Neural progenitor cell (in vitro differentiated cells): ENCODE measurements around the gene EME2. TPM values are rescaled to one million over a fixed set of nuclear protein-coding genes. Genes with fewer than 3 reads are reported as not detected.

Experiments used
- DNase-seq: peaks from one replicate; pipeline ENCODE4 v3.0.0-alpha.2; 2016; ENCODE audit warnings: low spot score
- H2AFZ ChIP-seq: fragments of 200-600 bp; sonication (generic); replicated peaks from 2 replicates; pipeline ENCODE4 v1.6.1; 2016; ENCODE audit warnings: antibody characterized with exemption
- H3F3A ChIP-seq: fragments of 200-600 bp; sonication (generic); 2 replicates; pipeline ENCODE4 v1.6.1; 2016; ENCODE audit warnings: antibody characterized with exemption, low read depth
- H3K27ac ChIP-seq: fragments of 200-600 bp; sonication (generic); 2 replicates; pipeline ENCODE4 v1.5.1; 2016; ENCODE audit warnings: mild to moderate bottlenecking
- H3K27me3 ChIP-seq: fragments of 200-600 bp; sonication (generic); 2 replicates; pipeline ENCODE4 v1.6.1; 2016; ENCODE audit warnings: mild to moderate bottlenecking, moderate library complexity
- H3K36me3 ChIP-seq: fragments of 200-600 bp; sonication (generic); 2 replicates; pipeline ENCODE4 v1.5.1; 2016
- H3K4me1 ChIP-seq: fragments of 200-600 bp; sonication (generic); 2 replicates; pipeline ENCODE4 v1.6.1; 2016; ENCODE audit warnings: mixed run types
- H3K4me2 ChIP-seq: fragments of 200-600 bp; sonication (generic); 2 replicates; pipeline ENCODE4 v1.6.1; 2016
- H3K4me3 ChIP-seq: fragments of 200-600 bp; sonication (generic); 2 replicates; pipeline ENCODE4 v1.5.1; 2016
- H3K79me2 ChIP-seq: fragments of 200-600 bp; sonication (generic); 2 replicates; pipeline ENCODE4 v1.6.1; 2016; ENCODE audit warnings: low read depth
- H3K9ac ChIP-seq: fragments of 200-600 bp; sonication (generic); 2 replicates; pipeline ENCODE4 v1.6.1; 2016
- H3K9me3 ChIP-seq: fragments of 200-600 bp; sonication (generic); 2 replicates; pipeline ENCODE4 v1.5.1; 2016; ENCODE audit warnings: low read depth
- H4K20me1 ChIP-seq: fragments of 200-600 bp; sonication (generic); 2 replicates; pipeline ENCODE4 v1.6.1; 2016; ENCODE audit warnings: low read depth
- H3K27ac Mint-ChIP-seq: 3 replicates; pipeline ENCODE4 v1.8.0; 2021; ENCODE audit warnings: mixed read lengths
- H3K27me3 Mint-ChIP-seq: 2 replicates; pipeline ENCODE4 v1.8.0; 2022; ENCODE audit warnings: low read depth, mild to moderate bottlenecking, inconsistent platforms, moderate library complexity, mixed read lengths; ENCODE audit not compliant: insufficient read depth
- H3K36me3 Mint-ChIP-seq: 3 replicates; pipeline ENCODE4 v1.8.0; 2021; ENCODE audit warnings: mixed read lengths
- H3K4me1 Mint-ChIP-seq: 3 replicates; pipeline ENCODE4 v1.8.0; 2021; ENCODE audit warnings: mixed read lengths
- H3K4me3 Mint-ChIP-seq: 3 replicates; pipeline ENCODE4 v1.8.0; 2021; ENCODE audit warnings: mild to moderate bottlenecking, moderate library complexity, mixed read lengths
- H3K9me3 Mint-ChIP-seq: 3 replicates; pipeline ENCODE4 v1.8.0; 2020; ENCODE audit warnings: mixed read lengths
- EZH2 ChIP-seq: fragments of 200-600 bp; sonication (generic); IDR thresholded peaks from 2 replicates; pipeline ENCODE4 v1.6.1; 2017; ENCODE audit warnings: antibody characterized with exemption, mild to moderate bottlenecking, moderate library complexity
- EZH2phosphoT487 ChIP-seq: fragments of 200-600 bp; sonication (generic); IDR thresholded peaks from 2 replicates; pipeline ENCODE4 v1.6.1; 2017; ENCODE audit warnings: antibody characterized with exemption
- total RNA-seq: library from RNA; depleted of rRNA; stranded (reverse); fragments of >200 nt; gene quantifications from 2 replicates; pipeline ENCODE4 v1.2.3, GENCODE V29; 2015; ENCODE audit warnings: low replicate concordance
- TF ChIP-seq, protein P1 (sequence below): fragments of 200-600 bp; sonication (generic); IDR thresholded peaks from 2 replicates; pipeline ENCODE4 v1.5.1; 2017; ENCODE audit warnings: antibody characterized with exemption, mild to moderate bottlenecking

EME2 gene
- total RNA-seq, 1 donor from 2014 or later = 2.3 TPM

DNA sequence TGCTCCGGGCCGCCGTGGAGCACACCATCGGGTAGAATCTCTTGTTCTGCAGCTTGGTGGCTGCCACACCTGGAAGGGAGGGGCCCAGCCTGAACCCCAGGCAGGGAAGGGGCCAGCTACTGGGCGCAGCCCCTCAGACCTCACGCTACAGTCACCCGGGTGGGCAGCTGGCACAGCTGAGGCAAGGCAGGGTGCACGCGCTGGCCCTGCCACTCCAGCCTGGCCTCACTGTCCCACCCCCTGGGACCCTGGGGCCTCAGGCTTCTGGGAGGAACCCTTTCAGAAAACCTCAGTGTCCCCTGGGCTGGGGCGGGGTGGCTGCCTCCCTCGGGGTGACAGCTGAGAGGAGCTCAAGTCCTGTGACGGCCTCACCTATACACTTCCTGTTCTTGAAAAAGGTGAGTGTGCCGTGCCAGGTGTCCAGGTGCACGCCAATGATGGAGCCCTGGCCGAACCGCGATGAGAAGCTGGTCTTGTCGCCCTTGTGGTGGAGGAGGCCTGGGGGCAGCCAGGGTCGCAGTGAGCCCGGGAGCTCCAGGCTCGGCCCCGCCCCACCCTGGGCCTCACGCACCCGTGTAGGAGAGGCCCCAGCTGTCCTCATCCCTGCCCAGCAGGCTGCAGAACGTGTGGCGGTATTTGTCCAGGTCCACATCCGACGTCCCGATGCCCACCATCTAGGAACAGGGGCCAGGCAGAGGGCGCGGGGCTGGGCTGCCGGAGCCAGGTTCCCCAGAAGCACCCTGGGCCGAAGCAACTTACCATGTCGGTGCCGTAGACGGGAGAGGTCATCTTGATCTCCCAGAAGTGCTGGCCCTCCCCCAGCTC lies 5.0 kb downstream of the EME2 start:
- Mint-ChIP-seq H3K27me3 (peaks cover 5% of the 10 kb centered on the region), H3K27ac (no peak overlapping the region), H3K4me1 (peaks cover 11% of the 10 kb centered on the region), H3K4me3 (no peak overlapping the region), H3K36me3 (no peaks in the 10 kb centered on the region), H3K9me3 (no peaks in the 10 kb centered on the region)
- H2AFZ ChIP-seq = no peak overlapping the region
- no peak overlapping the region for H3K9ac ChIP-seq
- peaks cover 31% of the 10 kb centered on the region for H3K79me2 ChIP-seq
- no peak overlapping the region for H3K27ac ChIP-seq
- H3K36me3 ChIP-seq = no peaks in the 10 kb centered on the region
- H3K9me3 ChIP-seq = no peaks in the 10 kb centered on the region
- H3K4me1 ChIP-seq = peaks cover 11% of the 10 kb centered on the region
- no peaks in the 10 kb centered on the region for H3K27me3 ChIP-seq
- peaks cover 39% of the 10 kb centered on the region for H4K20me1 ChIP-seq
- TF ChIP-seq, protein P1, sequence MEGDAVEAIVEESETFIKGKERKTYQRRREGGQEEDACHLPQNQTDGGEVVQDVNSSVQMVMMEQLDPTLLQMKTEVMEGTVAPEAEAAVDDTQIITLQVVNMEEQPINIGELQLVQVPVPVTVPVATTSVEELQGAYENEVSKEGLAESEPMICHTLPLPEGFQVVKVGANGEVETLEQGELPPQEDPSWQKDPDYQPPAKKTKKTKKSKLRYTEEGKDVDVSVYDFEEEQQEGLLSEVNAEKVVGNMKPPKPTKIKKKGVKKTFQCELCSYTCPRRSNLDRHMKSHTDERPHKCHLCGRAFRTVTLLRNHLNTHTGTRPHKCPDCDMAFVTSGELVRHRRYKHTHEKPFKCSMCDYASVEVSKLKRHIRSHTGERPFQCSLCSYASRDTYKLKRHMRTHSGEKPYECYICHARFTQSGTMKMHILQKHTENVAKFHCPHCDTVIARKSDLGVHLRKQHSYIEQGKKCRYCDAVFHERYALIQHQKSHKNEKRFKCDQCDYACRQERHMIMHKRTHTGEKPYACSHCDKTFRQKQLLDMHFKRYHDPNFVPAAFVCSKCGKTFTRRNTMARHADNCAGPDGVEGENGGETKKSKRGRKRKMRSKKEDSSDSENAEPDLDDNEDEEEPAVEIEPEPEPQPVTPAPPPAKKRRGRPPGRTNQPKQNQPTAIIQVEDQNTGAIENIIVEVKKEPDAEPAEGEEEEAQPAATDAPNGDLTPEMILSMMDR = no peak
- no peak for TF ChIP-seq EZH2
- TF ChIP-seq EZH2phosphoT487 = no peak
- peaks cover 11% of the 10 kb centered on the region for H3F3A ChIP-seq
- H3K4me2 ChIP-seq = no peak overlapping the region
- H3K4me3 ChIP-seq = no peak overlapping the region
- no peak for DNase-seq

DNA sequence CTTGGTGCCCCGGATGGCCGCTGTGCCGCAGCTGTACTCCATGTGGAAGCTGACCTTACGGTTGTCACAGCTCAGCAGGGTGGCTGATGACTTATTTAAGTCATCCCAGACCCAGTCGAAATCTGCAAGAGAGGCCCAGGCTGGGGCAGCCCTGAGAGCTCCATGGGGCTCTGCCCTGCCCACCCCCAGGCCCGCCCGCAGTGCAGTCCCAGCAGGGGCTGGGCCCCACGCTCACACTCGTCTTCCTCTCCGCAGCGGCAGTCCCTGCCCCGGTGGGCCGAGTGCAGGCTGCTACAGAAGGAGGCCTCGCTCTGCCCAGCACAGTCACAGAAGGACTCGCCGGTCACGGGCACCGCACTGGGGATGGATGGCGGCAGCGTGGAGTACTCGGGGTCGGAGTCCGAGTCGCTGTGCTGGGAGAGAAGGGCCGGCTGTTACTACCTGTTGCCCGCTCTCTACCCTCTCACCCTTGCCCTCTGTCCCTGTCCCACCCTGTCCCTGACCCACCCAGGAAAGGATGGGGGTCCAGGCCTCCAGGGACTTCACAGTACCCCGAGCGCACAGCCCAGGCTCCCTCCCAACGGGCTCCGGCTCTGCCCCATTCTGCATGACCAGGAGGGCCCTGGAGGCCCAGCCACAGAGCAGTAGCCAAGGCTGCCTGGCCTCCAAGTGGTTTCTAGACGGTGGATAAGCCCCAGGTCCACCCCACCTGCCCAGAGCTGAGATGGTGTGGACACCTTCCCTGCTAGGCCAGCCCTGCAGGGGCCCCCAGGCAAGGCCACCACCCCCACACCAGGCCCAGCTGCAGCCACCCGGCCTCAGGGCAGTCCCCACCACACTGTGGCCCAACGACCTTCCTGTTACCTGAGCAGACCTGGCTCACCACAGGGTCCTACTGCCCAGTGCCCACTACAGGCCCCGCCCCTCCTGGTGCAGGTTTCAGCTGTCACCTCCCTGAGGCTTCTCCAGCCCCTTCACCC lies 5.9 kb downstream of the EME2 start:
- TF ChIP-seq, protein P1 = no peak
- TF ChIP-seq EZH2phosphoT487 = no peak
- TF ChIP-seq EZH2 = no peak
- DNase-seq = no peak
- peaks cover 43% of the 10 kb centered on the region for H4K20me1 ChIP-seq
- Mint-ChIP-seq H3K4me1 (peaks cover 15% of the 10 kb centered on the region), H3K4me3 (no peak overlapping the region), H3K36me3 (no peaks in the 10 kb centered on the region), H3K27me3 (peaks cover 9% of the 10 kb centered on the region), H3K9me3 (no peaks in the 10 kb centered on the region), H3K27ac (no peak overlapping the region)
- H3K4me1 ChIP-seq = peaks cover 11% of the 10 kb centered on the region
- H3K27ac ChIP-seq = no peak overlapping the region
- H3K4me3 ChIP-seq = no peak overlapping the region
- peaks cover 33% of the 10 kb centered on the region for H3K79me2 ChIP-seq
- H3K36me3 ChIP-seq = no peaks in the 10 kb centered on the region
- H3K27me3 ChIP-seq = no peaks in the 10 kb centered on the region
- H3K9ac ChIP-seq = no peak overlapping the region
- peaks cover 15% of the 10 kb centered on the region for H3F3A ChIP-seq
- no peak overlapping the region for H3K4me2 ChIP-seq
- no peaks in the 10 kb centered on the region for H3K9me3 ChIP-seq
- no peak overlapping the region for H2AFZ ChIP-seq

DNA sequence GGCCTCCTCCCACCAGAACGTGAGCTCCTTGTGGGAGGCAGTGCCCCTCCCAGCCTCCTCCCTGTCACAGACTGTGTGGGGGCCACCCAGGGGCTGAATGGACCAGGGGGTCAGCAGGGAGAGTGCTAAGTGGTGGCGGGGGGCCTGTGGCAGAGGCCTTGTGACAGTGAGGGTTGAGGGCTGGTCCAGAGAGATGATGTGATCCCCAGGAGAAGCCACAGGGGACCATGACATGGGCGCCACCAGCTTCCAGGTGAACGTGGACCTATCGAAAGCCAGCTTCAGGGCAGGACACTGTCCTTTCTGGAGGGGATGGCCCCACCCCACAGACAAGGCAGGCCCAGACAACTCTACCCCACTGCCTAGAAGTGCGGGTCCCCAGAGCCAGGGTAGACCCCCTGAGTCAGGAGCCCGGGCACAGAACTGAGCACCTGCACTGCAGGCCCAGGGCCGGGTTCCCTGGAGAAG lies 6.7 kb downstream of the EME2 start:
- Histone ChIP-seq H3K4me3 (no peak overlapping the region), H3K36me3 (no peaks in the 10 kb centered on the region), H3K9ac (no peak overlapping the region), H3K79me2 (peaks cover 35% of the 10 kb centered on the region), H3K4me1 (peaks cover 7% of the 10 kb centered on the region), H3K27me3 (no peaks in the 10 kb centered on the region), H3F3A (peaks cover 16% of the 10 kb centered on the region), H3K27ac (no peak overlapping the region), H4K20me1 (peaks cover 47% of the 10 kb centered on the region), H2AFZ (no peak overlapping the region), H3K9me3 (no peaks in the 10 kb centered on the region), H3K4me2 (no peak overlapping the region)
- Mint-ChIP-seq H3K4me3 (no peak overlapping the region), H3K27me3 (peaks cover 9% of the 10 kb centered on the region), H3K27ac (no peak overlapping the region), H3K4me1 (peaks cover 12% of the 10 kb centered on the region), H3K36me3 (no peaks in the 10 kb centered on the region), H3K9me3 (no peaks in the 10 kb centered on the region)
- DNase-seq = no peak
- TF ChIP-seq EZH2phosphoT487 (no peak), EZH2 (no peak)
- TF ChIP-seq, protein P1 = no peak
